Esophagus squamous epithelium (tissue), 4 donors: ENCODE data around the gene OR13J1.

Experiments
- POLR2A ChIP-seq, 4 donors: fragments of 450-650 bp; IDR thresholded peaks; one replicate each; pipeline ENCODE4 v1.6.1; 2017; ENCODE audit warnings: antibody characterized with exemption in 4 of 4, mild to moderate bottlenecking in 4 of 4, moderate library complexity in 3 of 4
- TF ChIP-seq, protein P1 (sequence below), 6 experiments: fragments of 450-650 bp in 4 of 6; fragments of 200-600 bp in 2 of 6; sonication (generic) in 2 of 6; IDR thresholded peaks; one replicate each; pipeline ENCODE4 v1.5.1; 2016 to 2019; ENCODE audit warnings: antibody characterized with exemption in 6 of 6, mild to moderate bottlenecking in 4 of 6, moderate library complexity in 4 of 6

DNA sequence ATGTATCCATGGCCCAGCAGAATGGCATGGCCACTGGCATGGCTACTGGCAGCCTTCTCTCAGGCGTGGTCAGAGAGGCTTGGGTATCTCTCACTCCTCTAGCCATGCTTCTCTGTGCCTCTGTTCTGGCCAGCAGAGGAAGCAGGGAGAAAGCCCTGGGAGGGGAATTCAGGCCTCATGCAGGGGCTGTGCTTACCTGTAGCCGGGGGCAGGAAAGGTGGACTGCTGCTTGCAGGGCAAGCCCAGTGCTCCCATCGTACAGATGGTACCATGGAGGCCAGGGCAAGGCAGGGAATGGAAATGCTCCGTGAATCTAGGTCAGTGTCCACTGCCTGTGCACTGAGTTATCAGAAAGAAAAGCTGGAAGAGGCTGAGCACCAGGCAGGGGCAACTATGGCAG, 2.7 kb downstream of the OR13J1 start:
- TF ChIP-seq, protein P1, sequence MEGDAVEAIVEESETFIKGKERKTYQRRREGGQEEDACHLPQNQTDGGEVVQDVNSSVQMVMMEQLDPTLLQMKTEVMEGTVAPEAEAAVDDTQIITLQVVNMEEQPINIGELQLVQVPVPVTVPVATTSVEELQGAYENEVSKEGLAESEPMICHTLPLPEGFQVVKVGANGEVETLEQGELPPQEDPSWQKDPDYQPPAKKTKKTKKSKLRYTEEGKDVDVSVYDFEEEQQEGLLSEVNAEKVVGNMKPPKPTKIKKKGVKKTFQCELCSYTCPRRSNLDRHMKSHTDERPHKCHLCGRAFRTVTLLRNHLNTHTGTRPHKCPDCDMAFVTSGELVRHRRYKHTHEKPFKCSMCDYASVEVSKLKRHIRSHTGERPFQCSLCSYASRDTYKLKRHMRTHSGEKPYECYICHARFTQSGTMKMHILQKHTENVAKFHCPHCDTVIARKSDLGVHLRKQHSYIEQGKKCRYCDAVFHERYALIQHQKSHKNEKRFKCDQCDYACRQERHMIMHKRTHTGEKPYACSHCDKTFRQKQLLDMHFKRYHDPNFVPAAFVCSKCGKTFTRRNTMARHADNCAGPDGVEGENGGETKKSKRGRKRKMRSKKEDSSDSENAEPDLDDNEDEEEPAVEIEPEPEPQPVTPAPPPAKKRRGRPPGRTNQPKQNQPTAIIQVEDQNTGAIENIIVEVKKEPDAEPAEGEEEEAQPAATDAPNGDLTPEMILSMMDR (IDR thresholded peaks at IDR 0.05): no peak
- TF ChIP-seq POLR2A (IDR thresholded peaks at IDR 0.05): no peak
